Ishikawa (cell line): ENCODE measurements around the gene FAM98C.

Experiments
- CEBPB ChIP-seq: IDR thresholded peaks from 2 replicates; pipeline ENCODE4 v1.6.1; 2012
- CREB1 ChIP-seq: IDR thresholded peaks from 2 replicates; pipeline ENCODE4 v1.6.1; 2012; ENCODE audit warnings: low read depth
- EGR1 ChIP-seq: IDR thresholded peaks from 2 replicates; pipeline ENCODE4 v1.6.1; 2012
- EP300 ChIP-seq: IDR thresholded peaks from 2 replicates; pipeline ENCODE4 v1.6.1; 2012; ENCODE audit warnings: borderline replicate concordance
- FOXM1 ChIP-seq: IDR thresholded peaks from 2 replicates; pipeline ENCODE4 v1.6.1; 2012; ENCODE audit warnings: low read depth, borderline replicate concordance
- NFIC ChIP-seq: IDR thresholded peaks from 2 replicates; pipeline ENCODE4 v1.6.1; 2012
- RAD21 ChIP-seq: IDR thresholded peaks from 2 replicates; pipeline ENCODE4 v1.6.1; 2012; ENCODE audit warnings: low read depth
- TAF1 ChIP-seq: IDR thresholded peaks from 2 replicates; pipeline ENCODE4 v1.6.1; 2012; ENCODE audit warnings: low read depth, mild to moderate bottlenecking
- TCF12 ChIP-seq: IDR thresholded peaks from 2 replicates; pipeline ENCODE4 v1.6.1; 2012; ENCODE audit warnings: low read depth
- TEAD4 ChIP-seq: IDR thresholded peaks from 2 replicates; pipeline ENCODE4 v1.6.1; 2012
- YY1 ChIP-seq: IDR thresholded peaks from 2 replicates; pipeline ENCODE4 v1.6.1; 2012; ENCODE audit warnings: low read depth
- ZBTB7A ChIP-seq: IDR thresholded peaks from 2 replicates; pipeline ENCODE4 v1.6.1; 2012; ENCODE audit warnings: low read depth
- TF ChIP-seq, protein P1 (sequence below): IDR thresholded peaks from 2 replicates; pipeline ENCODE4 v1.6.1; 2012
- TF ChIP-seq, protein P2 (sequence below): IDR thresholded peaks from 2 replicates; pipeline ENCODE4 v1.6.1; 2012; ENCODE audit warnings: low read depth, mild to moderate bottlenecking
- TF ChIP-seq, protein P3 (sequence below): IDR thresholded peaks from 2 replicates; pipeline ENCODE4 v1.6.1; 2012

Gene FAM98C

DNA sequence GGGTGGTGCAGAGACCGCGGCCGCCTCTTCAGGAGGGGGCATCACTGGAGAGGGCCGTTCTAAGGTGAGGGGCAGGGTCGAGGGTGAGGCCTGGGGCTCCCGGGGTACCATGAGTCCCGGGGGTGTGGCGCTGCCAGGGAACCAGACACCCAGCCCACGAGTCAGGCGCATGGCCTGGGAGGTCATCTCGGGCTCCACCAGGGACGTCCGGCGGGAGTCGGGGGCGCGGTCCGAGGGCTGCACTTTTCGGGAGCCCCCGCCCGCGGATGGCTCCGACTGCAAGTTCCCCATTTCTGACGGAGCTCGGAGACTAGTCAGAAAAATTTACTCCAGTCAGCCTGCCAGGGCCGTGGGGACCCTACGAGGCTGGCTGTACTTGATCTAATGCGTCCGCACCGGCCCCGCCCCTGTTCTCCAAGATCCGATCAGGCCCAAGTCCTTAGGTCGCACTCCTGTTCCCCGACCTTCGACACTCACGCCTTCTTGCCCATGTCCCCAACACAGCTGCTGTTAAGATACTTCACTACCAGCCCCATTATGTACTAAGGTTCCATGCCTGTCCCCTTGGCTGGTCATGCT, 15.8 kb upstream of the FAM98C start:
- no peak for TF ChIP-seq RAD21
- TF ChIP-seq, protein P1, sequence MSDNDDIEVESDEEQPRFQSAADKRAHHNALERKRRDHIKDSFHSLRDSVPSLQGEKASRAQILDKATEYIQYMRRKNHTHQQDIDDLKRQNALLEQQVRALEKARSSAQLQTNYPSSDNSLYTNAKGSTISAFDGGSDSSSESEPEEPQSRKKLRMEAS, result no peak
- TF ChIP-seq FOXM1, result no peak
- TF ChIP-seq TAF1, result no peak
- TF ChIP-seq EP300, result no peak; the same call in 1 of the 2 replicates
- TF ChIP-seq, protein P2, sequence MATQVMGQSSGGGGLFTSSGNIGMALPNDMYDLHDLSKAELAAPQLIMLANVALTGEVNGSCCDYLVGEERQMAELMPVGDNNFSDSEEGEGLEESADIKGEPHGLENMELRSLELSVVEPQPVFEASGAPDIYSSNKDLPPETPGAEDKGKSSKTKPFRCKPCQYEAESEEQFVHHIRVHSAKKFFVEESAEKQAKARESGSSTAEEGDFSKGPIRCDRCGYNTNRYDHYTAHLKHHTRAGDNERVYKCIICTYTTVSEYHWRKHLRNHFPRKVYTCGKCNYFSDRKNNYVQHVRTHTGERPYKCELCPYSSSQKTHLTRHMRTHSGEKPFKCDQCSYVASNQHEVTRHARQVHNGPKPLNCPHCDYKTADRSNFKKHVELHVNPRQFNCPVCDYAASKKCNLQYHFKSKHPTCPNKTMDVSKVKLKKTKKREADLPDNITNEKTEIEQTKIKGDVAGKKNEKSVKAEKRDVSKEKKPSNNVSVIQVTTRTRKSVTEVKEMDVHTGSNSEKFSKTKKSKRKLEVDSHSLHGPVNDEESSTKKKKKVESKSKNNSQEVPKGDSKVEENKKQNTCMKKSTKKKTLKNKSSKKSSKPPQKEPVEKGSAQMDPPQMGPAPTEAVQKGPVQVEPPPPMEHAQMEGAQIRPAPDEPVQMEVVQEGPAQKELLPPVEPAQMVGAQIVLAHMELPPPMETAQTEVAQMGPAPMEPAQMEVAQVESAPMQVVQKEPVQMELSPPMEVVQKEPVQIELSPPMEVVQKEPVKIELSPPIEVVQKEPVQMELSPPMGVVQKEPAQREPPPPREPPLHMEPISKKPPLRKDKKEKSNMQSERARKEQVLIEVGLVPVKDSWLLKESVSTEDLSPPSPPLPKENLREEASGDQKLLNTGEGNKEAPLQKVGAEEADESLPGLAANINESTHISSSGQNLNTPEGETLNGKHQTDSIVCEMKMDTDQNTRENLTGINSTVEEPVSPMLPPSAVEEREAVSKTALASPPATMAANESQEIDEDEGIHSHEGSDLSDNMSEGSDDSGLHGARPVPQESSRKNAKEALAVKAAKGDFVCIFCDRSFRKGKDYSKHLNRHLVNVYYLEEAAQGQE, result no peak
- TF ChIP-seq, protein P3, sequence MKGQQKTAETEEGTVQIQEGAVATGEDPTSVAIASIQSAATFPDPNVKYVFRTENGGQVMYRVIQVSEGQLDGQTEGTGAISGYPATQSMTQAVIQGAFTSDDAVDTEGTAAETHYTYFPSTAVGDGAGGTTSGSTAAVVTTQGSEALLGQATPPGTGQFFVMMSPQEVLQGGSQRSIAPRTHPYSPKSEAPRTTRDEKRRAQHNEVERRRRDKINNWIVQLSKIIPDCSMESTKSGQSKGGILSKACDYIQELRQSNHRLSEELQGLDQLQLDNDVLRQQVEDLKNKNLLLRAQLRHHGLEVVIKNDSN, result no peak
- TF ChIP-seq TEAD4, result no peak
- TF ChIP-seq CREB1, result no peak
- TF ChIP-seq YY1, result no peak
- TF ChIP-seq ZBTB7A, result no peak; the same call in 1 of the 2 replicates
- no peak for TF ChIP-seq CEBPB
- TF ChIP-seq NFIC, result no peak
- no peak for TF ChIP-seq TCF12
- no peak for TF ChIP-seq EGR1

DNA sequence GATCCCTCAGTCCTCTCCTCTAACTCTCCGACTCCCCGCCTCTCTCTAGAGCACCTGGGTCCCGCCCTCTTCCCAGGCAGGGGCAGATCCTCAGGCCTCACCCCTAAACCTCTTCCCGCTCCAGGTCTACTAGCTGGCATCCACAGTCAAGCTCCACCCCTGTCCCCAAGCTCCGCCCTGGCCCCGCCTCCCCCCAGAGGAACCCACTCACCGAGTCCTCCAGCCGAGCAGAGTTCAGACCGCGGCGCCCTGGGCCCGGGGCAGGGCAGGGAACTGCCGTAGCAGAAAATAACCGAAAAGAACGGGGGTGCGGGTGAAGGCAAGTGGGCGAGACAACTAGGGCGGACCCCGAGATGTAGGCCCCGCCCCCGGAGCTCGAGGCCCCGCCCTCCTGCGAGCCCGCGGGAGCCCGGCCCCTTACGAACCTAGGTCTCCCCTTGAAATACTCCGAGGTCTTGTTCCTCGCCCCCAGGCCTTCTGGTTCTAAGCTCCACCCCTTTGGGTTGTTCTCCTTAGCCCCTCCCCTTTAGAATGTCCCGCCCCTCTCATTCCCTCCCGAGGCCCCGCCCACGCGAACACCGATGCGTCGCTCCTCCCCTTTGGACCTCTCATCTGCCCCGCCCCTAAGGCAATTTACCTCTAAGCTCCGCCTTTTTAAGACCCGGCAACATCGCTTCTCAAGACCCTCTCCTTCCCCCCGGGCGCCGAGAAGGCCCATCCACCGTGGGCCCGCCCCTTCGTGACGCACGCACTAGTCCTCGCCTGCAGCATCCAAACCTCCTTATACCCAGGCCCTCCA, 15.1 kb upstream of the FAM98C start, which contains the start of gene GGN:
GGN (minus strand) TSS at position 485 of the 799 bp plus-strand sequence. CDS start 773 bp downstream, outside the sequence.
- TF ChIP-seq RAD21, result 0 out of 2 replicates have a peak, but pooled peaks have one; percentile 1
- no peak for TF ChIP-seq NFIC

DNA sequence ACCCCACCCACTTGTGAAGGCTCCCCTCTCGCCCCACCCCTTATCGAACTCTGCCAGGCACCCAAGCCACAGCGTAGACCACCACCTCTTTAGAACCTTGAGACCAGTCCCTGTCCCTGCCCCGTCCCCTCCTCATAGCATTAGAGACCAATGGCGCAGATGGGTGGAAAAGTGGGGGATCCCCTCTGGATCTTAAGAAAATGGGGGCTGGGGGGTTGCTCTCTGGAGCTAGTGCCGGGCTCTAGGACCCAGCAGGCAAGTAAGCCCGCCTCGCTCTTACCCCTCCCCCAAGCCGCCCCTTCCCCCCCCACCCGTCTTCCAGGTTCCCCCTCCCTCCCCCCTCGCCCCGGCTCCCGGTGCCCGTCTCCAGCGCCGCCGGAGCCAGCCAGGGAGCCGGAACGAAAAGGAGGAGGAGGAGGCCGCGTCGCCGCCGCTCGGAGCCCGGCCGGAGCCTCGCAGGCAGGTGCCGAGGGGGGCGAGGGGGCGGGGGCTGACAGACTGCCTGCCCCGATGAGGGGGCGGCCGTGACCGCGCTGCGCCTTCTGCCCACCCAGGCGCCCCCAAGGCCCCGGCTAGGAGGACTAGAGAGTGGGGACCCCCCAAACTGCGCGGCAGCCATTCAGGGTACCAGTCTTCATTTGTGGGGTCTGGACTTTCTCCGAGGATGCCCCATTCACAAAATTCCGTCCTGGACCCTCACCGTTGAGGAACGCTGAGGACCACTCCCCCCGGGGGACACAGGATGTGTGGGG, 14.4 kb upstream of the FAM98C start, which contains the start of gene SPRED3:
SPRED3 (plus strand) TSS at position 349 of the 752 bp plus-strand sequence. CDS start 1,606 bp downstream, outside the sequence.
- TF ChIP-seq ZBTB7A (peak; percentile 59), CEBPB (no peak)

DNA sequence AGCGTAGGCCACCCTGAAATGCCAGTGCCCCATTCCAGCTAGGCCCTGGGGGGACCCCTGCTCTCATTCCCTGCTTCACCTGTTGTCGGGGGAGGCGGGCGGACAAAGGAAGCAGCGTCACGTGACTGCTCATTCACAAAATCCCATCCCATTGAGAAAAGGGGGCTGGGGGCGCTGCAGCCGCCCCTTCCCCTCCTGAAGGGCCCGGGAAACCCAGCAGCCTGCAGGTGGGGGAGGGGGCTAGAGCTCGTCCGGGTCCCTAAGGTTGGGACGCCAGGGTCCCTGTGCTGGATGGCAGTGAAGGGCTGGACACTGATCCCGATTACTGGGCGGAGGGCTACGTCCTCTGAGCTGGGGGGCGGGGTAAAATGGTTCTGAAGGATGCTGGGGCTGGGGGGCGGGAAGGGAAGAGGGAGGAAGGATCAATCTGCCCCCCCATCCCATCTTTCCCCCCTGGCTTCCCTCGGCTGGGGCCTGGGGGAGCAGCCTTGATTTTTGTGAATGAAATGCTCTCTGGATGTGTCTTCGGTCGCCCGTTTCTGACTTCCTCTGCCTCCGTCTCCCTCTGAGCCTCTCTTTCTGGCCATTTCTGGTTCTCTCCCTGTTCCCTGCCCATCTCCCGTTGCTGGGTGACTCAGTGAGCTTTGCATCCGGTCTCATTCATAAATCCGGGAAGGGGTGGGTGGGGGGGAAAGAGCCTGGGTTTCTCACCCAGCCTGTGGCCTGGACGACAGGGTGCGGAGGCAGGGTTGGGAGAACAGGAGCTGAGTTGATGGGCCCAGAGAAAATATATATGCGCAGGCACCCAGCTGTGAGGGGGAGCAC, 13.6 kb upstream of the FAM98C start:
- no peak for TF ChIP-seq RAD21
- no peak for TF ChIP-seq TEAD4
- TF ChIP-seq, protein P3, result peak; percentile 84
- 0 out of 2 replicates have a peak, but pooled peaks have one; percentile 1 for TF ChIP-seq ZBTB7A

DNA sequence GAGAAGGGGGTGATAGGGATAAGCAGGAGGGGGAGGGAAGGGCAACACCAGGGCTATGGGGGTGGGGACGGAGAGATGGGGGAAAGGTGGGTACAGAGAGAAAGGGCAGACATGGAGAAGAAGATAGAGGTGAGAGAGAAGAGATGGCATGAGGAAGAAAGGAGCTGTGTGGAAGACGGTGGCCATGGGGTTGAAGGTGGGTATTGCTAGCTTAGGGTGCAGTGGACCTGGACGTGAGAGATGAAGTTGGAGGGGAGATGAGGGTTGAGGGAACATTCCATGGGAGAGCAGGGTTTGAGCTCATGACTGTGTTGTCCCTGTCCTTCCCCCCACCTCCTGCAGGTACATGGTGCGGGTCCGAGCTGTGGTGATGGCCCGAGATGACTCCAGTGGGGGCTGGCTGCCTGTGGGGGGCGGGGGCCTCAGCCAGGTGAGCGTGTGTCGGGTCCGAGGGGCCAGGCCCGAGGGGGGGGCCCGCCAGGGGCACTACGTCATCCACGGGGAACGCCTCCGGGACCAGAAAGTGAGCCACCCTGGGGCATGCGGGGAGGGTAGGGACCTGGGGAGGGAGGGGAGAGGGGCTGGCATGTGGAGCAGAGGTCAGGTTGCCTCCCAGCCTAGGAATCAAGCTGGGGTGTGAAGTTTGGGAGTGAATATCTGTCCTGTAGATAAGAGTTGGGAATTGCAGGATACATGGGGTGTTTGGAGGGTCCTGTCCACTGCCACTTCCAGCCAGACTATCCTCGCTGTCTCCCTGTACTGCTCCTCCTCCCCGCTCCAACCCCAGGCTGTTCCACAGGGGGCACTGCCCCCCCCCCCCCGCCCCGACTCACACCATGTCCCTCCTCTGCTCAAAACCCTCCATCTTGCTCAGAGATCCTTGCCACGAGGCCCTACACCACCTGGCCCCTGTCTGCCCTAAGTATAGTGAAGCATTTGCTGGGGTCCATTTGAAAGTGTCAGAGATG, 12.7 kb upstream of the FAM98C start:
- TF ChIP-seq FOXM1 (no peak), EGR1 (no peak), YY1 (no peak), ZBTB7A (no peak), TEAD4 (no peak), EP300 (no peak), CEBPB (no peak), NFIC (no peak), CREB1 (no peak), TCF12 (no peak), TAF1 (no peak), RAD21 (no peak)
- TF ChIP-seq, protein P1, result no peak
- TF ChIP-seq, protein P2, result no peak
- TF ChIP-seq, protein P3, result no peak
